Left lung (tissue), 10 donors: ENCODE measurements around the gene NR1D1. TPM values are rescaled to one million over a fixed set of nuclear protein-coding genes. Genes with fewer than 3 reads are reported as not detected.

Experiments used
- ATAC-seq: fragments of 200-7000 bp; cut with Tn5 transposase; one replicate; pipeline ENCODE4 v1.9.1; 2020; ENCODE audit warnings: moderate library complexity
- DNase-seq, 4 donors: peaks; one replicate each; pipeline ENCODE4 v3.0.0-alpha.2; 2013 to 2020
- H3K27ac ChIP-seq, 2 donors: fragments of 200-600 bp; sonication (generic) in 1 of 2; one replicate each; pipeline versions ENCODE4 v1.5.0 to v1.8.0; 2020 to 2021
- H3K27me3 ChIP-seq, 2 donors: fragments of 200-600 bp; sonication (generic) in 1 of 2; one replicate each; pipeline versions ENCODE4 v1.5.0 to v1.8.0; 2020 to 2021
- H3K36me3 ChIP-seq, 2 donors: fragments of 200-600 bp; sonication (generic) in 1 of 2; one replicate each; pipeline versions ENCODE4 v1.5.0 to v1.8.0; 2020 to 2021
- H3K4me1 ChIP-seq, 2 donors: fragments of 200-600 bp; one replicate each; pipeline ENCODE4 v1.8.0; 2021
- H3K4me3 ChIP-seq, 2 donors: fragments of 200-600 bp; sonication (generic) in 1 of 2; one replicate each; pipeline versions ENCODE4 v1.5.0 to v1.8.0; 2020 to 2021; ENCODE audit warnings: mild to moderate bottlenecking in 1 of 2
- H3K9me3 ChIP-seq, 2 donors: fragments of 200-600 bp; sonication (generic) in 1 of 2; one replicate each; pipeline versions ENCODE4 v1.5.0 to v1.8.0; 2020 to 2021
- intact Hi-C, 2 donors: fragments of 100-400 bp; cut with DNase I; formaldehyde crosslinking; loops; one replicate each; pipeline versions ENCODE4 v1.11.2 to v1.14.2; 2022
- polyA plus RNA-seq, 6 donors: library from polyadenylated mRNA; unstranded; fragments of 120-200 nt; gene quantifications; one replicate each; pipeline ENCODE4 v1.2.1, GENCODE V29; 2013; ENCODE audit not compliant: insufficient read length in 6 of 6
- total RNA-seq, 2 donors: library from RNA; stranded (reverse); fragmentation: NEBNext Ultra II Directional; extraction: Animal tissue kit (Norgen Biotek cat#: 25700); gene quantifications; one replicate each; pipeline ENCODE4 v1.2.1, GENCODE V29; 2021
- TF ChIP-seq, protein P1 (sequence below), 2 donors: fragments of 200-600 bp; sonication (generic) in 1 of 2; IDR thresholded peaks; one replicate each; pipeline versions ENCODE4 v1.5.0 to v1.8.0; 2021; ENCODE audit warnings: antibody characterized with exemption in 2 of 2
- donor health status: DM: no; HTN: yes; CAD: no.
- donor health status: DM: no; HTN: no; CAD: no.

The NR1D1 gene
- total and polyA plus RNA-seq, 8 donors, result 3.0 to 11.4 (median 4.1) TPM

GRCh38 chr17:40069751-40070708, 30.4 kb downstream of the NR1D1 start:
- H3K4me1 ChIP-seq, result peaks cover 58 to 94% of the 10 kb centered on the region in 2 donors
- peak in 1 of 4 donors; percentile 66 for DNase-seq
- ATAC-seq, result peak; percentile 4
- H3K4me3 ChIP-seq, result peak overlapping the region in 1 of 2 donors; percentile 21
- H3K9me3 ChIP-seq, result no peaks in the 10 kb centered on the region
- H3K36me3 ChIP-seq, result no peaks in the 10 kb centered on the region
- H3K27me3 ChIP-seq, result no peaks in the 10 kb centered on the region
- H3K27ac ChIP-seq, result peak overlapping the region; percentile 76 to 83
- TF ChIP-seq, protein P1, sequence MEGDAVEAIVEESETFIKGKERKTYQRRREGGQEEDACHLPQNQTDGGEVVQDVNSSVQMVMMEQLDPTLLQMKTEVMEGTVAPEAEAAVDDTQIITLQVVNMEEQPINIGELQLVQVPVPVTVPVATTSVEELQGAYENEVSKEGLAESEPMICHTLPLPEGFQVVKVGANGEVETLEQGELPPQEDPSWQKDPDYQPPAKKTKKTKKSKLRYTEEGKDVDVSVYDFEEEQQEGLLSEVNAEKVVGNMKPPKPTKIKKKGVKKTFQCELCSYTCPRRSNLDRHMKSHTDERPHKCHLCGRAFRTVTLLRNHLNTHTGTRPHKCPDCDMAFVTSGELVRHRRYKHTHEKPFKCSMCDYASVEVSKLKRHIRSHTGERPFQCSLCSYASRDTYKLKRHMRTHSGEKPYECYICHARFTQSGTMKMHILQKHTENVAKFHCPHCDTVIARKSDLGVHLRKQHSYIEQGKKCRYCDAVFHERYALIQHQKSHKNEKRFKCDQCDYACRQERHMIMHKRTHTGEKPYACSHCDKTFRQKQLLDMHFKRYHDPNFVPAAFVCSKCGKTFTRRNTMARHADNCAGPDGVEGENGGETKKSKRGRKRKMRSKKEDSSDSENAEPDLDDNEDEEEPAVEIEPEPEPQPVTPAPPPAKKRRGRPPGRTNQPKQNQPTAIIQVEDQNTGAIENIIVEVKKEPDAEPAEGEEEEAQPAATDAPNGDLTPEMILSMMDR (IDR thresholded peaks at IDR 0.05), result peak in 1 of 2 donors; percentile 33
- intact Hi-C loops, result no loop called here

- peak overlapping the region; percentile 79 to 83 for H3K27ac ChIP-seq
- peak; percentile 88 to 94 (median 92) for DNase-seq
- no peaks in the 10 kb centered on the region for H3K36me3 ChIP-seq
- peak; percentile 21 for ATAC-seq
- H3K4me3 ChIP-seq, result peak overlapping the region in 1 of 2 donors; percentile 21
- no peaks in the 10 kb centered on the region for H3K27me3 ChIP-seq
- H3K4me1 ChIP-seq, result peaks cover 64 to 94% of the 10 kb centered on the region in 2 donors
- intact Hi-C loops, result no loop called here
- no peaks in the 10 kb centered on the region for H3K9me3 ChIP-seq
- TF ChIP-seq, protein P1 (IDR thresholded peaks at IDR 0.05), result no peak
Observed at GRCh38 chr17:40068917-40069750, 31.3 kb downstream of the NR1D1 start.

- Histone ChIP-seq H3K27me3 (no peaks in the 10 kb centered on the region), H3K9me3 (no peaks in the 10 kb centered on the region), H3K36me3 (no peaks in the 10 kb centered on the region), H3K27ac (peak overlapping the region; percentile 79 to 83), H3K4me3 (peak overlapping the region in 1 of 2 donors; percentile 21), H3K4me1 (peaks cover 67 to 94% of the 10 kb centered on the region in 2 donors)
- TF ChIP-seq, protein P1 (IDR thresholded peaks at IDR 0.05), result no peak
- ATAC-seq (no peak), DNase-seq (no peak)
- intact Hi-C loops, result no loop called here
Observed at GRCh38 chr17:40068584-40068916, 31.8 kb downstream of the NR1D1 start.

DNA sequence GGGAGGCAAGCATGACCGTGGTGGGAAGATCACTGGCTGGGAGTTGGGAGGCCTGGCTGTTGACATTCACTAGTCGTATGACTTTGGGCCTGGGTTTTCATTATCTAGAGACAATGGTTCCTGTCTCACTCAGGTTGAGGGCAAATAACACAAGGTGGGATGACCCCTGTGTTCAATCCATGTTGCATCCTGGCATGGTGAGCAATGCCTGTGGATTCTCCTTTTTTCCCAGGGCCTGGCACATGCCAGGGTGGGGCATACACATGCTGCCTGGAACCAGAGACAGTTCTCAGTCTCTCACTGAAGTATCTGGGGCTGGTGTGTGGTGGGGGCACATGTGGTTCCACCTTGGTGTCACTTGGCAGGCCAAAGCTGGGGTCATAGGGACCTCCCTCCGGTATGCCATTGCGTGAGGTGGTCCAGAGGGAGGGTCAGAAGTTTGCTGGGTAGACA, 32.2 kb downstream of the NR1D1 start:
- Histone ChIP-seq H3K27me3 (no peaks in the 10 kb centered on the region), H3K27ac (peak overlapping the region; percentile 79 to 83), H3K4me3 (no peak overlapping the region), H3K4me1 (peaks cover 64 to 91% of the 10 kb centered on the region in 2 donors), H3K36me3 (no peaks in the 10 kb centered on the region), H3K9me3 (no peaks in the 10 kb centered on the region)
- TF ChIP-seq, protein P1 (IDR thresholded peaks at IDR 0.05), result no peak
- ATAC-seq, result no peak
- intact Hi-C loops, result no loop called here
- DNase-seq, result no peak
